Measurements from ENCODE around the gene CTSL.

CTSL gene

DNA sequence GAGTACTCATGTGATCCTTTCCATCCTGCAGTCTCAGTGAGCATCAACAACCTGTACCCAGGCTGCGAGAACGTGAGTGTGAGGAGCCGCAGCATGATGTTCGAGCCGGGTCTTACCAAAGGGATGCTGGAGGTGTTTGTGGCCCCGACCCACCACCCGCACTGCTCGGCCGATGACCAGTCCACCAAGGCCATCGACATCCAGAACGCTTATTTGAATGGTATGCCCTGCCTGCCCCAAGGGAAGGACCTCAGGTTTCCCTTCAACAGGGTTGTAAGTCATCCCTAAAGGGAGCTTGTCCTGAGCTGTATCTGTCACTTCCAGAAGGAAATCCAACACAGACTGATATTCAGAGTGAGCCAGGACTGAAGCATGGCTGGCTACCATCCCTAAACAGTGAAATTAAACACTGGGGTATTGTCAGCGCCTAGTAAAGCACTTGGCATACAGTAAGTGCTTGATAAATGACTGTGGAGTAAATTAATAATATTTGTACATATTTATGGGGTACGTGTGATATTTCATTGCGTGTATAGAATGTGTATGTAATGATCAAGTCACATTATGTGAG is 39.3 kb upstream of the CTSL start:
- DNase-seq (ENCODE audit: low spot score): no peak
- Mint-ChIP-seq H3K36me3 (ENCODE audit: low read depth) (peaks cover 2% of the 10 kb centered on the region), H3K9me3 (no peaks in the 10 kb centered on the region), H3K4me3 (no peak overlapping the region), H3K4me1 (ENCODE audit: low read depth) (peaks cover 12% of the 10 kb centered on the region), H3K27ac (no peak overlapping the region), H3K27me3 (ENCODE audit: low read depth) (peaks cover 17% of the 10 kb centered on the region)

DNA sequence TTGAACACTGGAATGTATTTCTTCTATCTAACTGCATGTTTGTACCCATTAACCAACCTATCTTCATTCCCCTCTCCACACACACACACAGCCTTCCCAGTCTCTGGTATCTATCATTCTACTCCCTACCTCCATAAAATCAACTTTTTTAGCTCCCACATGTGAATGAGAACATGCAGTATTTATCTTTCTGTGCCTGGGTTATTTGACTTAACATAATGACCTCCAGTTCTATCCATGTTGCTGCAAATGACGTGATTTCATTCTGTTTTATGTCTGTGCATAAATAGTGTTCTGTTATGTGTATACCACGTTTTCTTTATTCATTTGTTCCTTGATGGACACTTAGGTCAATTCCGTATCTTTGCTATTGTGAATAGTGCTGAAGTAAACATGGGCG is 38.7 kb upstream of the CTSL start:
- DNase-seq (ENCODE audit: low spot score): no peak
- Mint-ChIP-seq H3K4me3 (no peak overlapping the region), H3K9me3 (no peaks in the 10 kb centered on the region), H3K36me3 (ENCODE audit: low read depth) (peaks cover 2% of the 10 kb centered on the region), H3K27me3 (ENCODE audit: low read depth) (peaks cover 19% of the 10 kb centered on the region), H3K4me1 (ENCODE audit: low read depth) (peaks cover 12% of the 10 kb centered on the region), H3K27ac (no peak overlapping the region)

DNA sequence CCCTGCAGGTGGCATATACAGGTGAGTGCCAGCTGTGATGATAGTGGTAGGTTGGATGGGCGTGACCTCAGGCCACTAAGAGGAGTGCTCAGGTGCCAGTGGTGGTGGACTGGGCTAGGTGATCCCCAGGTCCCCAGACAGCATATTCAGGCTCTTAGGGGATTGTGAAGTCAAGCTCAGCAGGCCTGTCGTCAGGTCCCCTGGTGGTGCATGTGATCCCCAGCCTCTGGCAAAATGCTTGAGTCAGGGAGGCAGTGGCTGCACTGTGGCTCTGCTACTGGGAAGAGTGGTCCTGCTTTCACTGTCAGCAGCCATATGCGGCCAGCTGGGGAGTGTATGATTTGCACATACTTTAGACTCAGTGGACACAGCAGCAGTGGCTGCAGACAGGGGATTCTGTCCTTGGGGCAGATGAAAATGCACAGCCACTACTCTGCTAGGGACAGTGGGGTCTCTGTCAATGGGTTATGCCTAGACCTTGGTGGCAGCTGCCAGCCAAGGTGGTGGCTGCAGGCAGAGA is 31.6 kb upstream of the CTSL start:
- peaks cover 12% of the 10 kb centered on the region for H3K9me3 Mint-ChIP-seq
- peaks cover 12% of the 10 kb centered on the region for H3K27me3 Mint-ChIP-seq (ENCODE audit: low read depth)
- H3K4me3 Mint-ChIP-seq: no peak overlapping the region
- no peak for DNase-seq (ENCODE audit: low spot score)
- H3K36me3 Mint-ChIP-seq (ENCODE audit: low read depth): peaks cover 4% of the 10 kb centered on the region
- no peak overlapping the region for H3K27ac Mint-ChIP-seq
- no peaks in the 10 kb centered on the region for H3K4me1 Mint-ChIP-seq (ENCODE audit: low read depth)

DNA sequence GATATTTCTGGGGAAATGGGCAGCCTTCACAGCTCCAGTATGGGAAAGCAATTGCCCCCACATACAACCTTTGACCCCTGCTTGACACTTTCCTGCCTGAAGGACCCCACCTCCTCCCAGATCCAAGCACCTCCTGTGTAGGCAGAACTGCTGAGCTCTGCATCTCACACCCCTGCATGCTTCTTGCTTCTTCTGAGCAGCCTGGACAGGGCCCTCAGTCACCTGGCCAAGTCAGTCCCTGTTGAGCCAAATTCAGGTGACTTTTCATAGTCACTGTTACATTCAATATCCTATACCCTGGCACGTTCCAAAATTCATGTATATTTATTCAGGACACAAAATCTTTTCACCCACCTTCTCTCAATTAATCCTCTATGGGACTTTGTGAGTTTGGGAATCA is 30.4 kb upstream of the CTSL start:
- H3K4me3 Mint-ChIP-seq: no peak overlapping the region
- H3K4me1 Mint-ChIP-seq (ENCODE audit: low read depth): no peaks in the 10 kb centered on the region
- peaks cover 12% of the 10 kb centered on the region for H3K9me3 Mint-ChIP-seq
- H3K27me3 Mint-ChIP-seq (ENCODE audit: low read depth): peaks cover 5% of the 10 kb centered on the region
- no peak for DNase-seq (ENCODE audit: low spot score)
- no peak overlapping the region for H3K27ac Mint-ChIP-seq
- peaks cover 4% of the 10 kb centered on the region for H3K36me3 Mint-ChIP-seq (ENCODE audit: low read depth)

DNA sequence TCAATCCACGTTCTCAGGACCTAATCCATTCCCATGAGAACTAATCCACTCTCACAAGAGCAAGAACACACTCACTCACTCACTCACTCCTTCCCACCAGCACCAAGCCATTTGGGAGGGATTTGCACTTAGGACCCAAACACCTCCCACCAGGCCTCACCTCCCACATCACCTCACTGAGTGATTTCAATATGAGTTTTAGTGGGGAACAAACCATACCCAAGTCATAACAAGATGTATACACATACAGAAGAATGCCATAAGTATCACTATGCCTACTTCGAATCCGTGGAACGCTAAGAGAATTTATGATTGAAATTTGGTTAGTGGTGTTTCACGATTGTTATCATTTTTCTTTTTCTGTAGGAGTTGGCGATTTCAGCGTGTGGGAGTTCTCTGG is 29.3 kb upstream of the CTSL start:
- H3K4me1 Mint-ChIP-seq (ENCODE audit: low read depth): no peaks in the 10 kb centered on the region
- H3K9me3 Mint-ChIP-seq: peaks cover 12% of the 10 kb centered on the region
- H3K27ac Mint-ChIP-seq: no peak overlapping the region
- no peak overlapping the region for H3K4me3 Mint-ChIP-seq
- peaks cover 4% of the 10 kb centered on the region for H3K36me3 Mint-ChIP-seq (ENCODE audit: low read depth)
- peaks cover 4% of the 10 kb centered on the region for H3K27me3 Mint-ChIP-seq (ENCODE audit: low read depth)
- DNase-seq (ENCODE audit: low spot score): no peak

DNA sequence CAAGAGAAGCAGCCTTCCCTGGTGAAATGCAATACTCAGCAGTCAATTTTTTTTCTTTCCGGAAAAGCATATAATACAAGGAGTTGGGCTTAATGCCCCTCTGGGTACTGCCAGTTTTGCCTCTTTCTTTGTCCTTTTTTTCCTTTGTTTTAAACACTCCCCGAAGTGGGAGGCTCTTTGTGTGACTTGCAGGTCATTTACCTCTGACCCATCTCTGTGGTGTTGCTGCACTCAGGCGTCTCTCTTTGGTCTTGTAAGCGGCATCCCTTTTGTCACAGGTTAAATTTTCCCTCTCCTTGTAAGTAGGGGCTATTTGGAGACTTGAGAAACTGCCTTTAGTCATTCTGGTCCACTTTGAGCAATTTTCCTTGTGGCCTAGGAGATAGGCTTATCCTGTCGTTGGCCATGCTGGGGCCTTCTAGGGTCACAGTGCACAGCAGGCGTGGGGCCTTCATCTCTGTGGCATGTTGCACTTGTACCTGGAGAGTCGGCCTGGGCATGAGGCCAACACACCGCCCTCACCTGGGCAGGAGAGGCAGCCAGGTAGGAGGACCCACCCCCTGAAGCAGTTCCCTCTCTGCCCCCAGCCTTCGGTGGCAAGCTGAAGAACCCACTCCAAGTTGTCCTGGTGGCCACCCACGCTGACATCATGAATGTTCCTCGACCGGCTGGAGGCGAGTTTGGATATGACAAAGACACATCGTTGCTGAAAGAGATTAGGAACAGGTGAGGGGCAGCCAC is 27.7 kb upstream of the CTSL start:
- Mint-ChIP-seq H3K4me1 (ENCODE audit: low read depth) (peaks cover 4% of the 10 kb centered on the region), H3K27me3 (ENCODE audit: low read depth) (peaks cover 9% of the 10 kb centered on the region), H3K9me3 (peaks cover 7% of the 10 kb centered on the region), H3K36me3 (ENCODE audit: low read depth) (peaks cover 4% of the 10 kb centered on the region), H3K27ac (no peak overlapping the region), H3K4me3 (no peak overlapping the region)
- no peak for DNase-seq (ENCODE audit: low spot score)

DNA sequence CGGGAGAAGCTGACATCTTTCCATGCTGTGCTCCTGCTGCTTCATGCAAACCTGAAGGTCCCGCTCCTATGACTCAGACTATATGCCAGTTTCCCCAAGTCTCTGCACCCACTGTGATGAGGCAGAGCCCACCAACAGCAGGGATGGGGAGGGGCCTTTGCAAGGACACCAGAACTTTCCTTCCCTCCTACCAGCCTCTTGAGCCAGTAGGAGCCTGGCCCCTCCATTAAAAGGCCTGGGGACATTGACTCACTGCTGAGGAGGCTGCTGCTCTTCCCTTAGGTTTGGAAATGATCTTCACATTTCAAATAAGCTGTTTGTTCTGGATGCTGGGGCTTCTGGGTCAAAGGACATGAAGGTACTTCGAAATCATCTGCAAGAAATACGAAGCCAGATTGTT is 26.1 kb upstream of the CTSL start:
- Mint-ChIP-seq H3K9me3 (no peaks in the 10 kb centered on the region), H3K27ac (no peak overlapping the region)

DNA sequence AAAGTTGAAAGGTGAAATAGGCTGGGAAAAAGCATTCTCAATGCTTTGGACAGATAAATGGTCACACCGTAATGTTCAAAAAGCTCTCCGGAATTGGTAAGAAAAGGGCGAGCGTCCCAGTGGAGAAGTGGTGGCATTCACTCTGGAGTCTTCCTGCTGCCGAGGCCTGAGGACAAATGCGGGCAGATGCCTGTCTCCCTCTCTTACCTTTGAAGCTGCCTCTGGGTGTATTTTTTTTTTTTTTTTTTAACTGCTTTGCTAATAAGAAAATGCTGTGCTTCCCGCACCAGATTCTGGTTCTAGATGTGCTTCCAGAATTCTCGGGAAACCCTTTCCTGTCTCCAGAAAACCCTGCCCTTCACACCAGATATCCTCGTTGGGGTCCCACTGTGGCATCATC is 24.4 kb upstream of the CTSL start:
- Mint-ChIP-seq H3K27ac (no peak overlapping the region), H3K9me3 (no peaks in the 10 kb centered on the region), H3K36me3 (ENCODE audit: low read depth) (no peaks in the 10 kb centered on the region), H3K4me1 (ENCODE audit: low read depth) (peaks cover 4% of the 10 kb centered on the region), H3K4me3 (no peak overlapping the region), H3K27me3 (ENCODE audit: low read depth) (peaks cover 20% of the 10 kb centered on the region)
- DNase-seq (ENCODE audit: low spot score): no peak

More for the DNA sequence above, 26.1 kb upstream of the CTSL start:
- H3K4me3 Mint-ChIP-seq: no peak overlapping the region
- no peaks in the 10 kb centered on the region for H3K36me3 Mint-ChIP-seq (ENCODE audit: low read depth)
- peaks cover 4% of the 10 kb centered on the region for H3K4me1 Mint-ChIP-seq (ENCODE audit: low read depth)
- H3K27me3 Mint-ChIP-seq (ENCODE audit: low read depth): peaks cover 12% of the 10 kb centered on the region
- DNase-seq (ENCODE audit: low spot score): no peak

DNA sequence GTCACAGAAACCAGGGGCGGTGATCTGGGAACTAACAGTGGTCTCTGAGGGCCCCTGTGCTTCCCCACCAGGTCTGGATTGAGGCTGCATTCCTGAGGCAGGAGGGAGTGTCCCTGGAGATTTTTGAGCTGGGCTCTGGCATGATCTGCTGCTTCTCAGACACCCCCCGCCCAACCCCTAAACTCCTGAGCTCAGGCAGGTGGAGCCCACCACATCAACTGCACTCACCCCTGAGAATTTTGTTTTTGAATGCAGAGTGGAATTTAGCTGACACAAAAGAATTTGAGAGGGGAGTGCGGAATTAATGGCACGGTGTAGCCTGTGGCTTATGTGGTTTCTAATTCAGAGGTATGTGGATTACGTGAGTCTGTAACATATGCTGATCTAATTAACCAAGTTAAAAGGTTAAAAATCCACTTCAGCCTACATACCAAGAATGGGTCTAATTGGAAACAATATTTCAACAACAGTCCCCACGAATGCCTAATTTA is 23.9 kb upstream of the CTSL start:
- Mint-ChIP-seq H3K27me3 (ENCODE audit: low read depth) (peaks cover 21% of the 10 kb centered on the region), H3K4me1 (ENCODE audit: low read depth) (peaks cover 4% of the 10 kb centered on the region), H3K9me3 (no peaks in the 10 kb centered on the region), H3K36me3 (ENCODE audit: low read depth) (no peaks in the 10 kb centered on the region), H3K4me3 (no peak overlapping the region), H3K27ac (no peak overlapping the region)
- DNase-seq (ENCODE audit: low spot score): no peak

DNA sequence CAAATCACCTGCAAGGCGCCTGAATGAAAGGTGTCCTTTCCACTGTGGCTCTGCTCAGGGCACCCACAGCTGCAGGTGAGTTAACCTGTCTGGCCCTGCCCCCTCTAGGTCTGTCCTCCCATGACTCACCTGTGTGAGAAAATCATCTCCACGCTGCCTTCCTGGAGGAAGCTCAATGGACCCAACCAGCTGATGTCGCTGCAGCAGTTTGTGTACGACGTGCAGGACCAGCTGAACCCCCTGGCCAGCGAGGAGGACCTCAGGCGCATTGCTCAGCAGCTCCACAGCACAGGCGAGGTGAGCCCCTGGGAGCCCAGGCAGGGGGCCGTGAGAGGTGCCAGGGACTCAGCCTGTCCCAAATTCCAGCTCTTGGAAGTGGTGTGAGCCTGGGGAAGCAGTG is 23.0 kb upstream of the CTSL start:
- no peak overlapping the region for H3K4me3 Mint-ChIP-seq
- no peak overlapping the region for H3K27ac Mint-ChIP-seq
- no peaks in the 10 kb centered on the region for H3K9me3 Mint-ChIP-seq
- H3K27me3 Mint-ChIP-seq (ENCODE audit: low read depth): peaks cover 27% of the 10 kb centered on the region
- no peak for DNase-seq (ENCODE audit: low spot score)
- peaks cover 10% of the 10 kb centered on the region for H3K4me1 Mint-ChIP-seq (ENCODE audit: low read depth)
- H3K36me3 Mint-ChIP-seq (ENCODE audit: low read depth): no peaks in the 10 kb centered on the region

DNA sequence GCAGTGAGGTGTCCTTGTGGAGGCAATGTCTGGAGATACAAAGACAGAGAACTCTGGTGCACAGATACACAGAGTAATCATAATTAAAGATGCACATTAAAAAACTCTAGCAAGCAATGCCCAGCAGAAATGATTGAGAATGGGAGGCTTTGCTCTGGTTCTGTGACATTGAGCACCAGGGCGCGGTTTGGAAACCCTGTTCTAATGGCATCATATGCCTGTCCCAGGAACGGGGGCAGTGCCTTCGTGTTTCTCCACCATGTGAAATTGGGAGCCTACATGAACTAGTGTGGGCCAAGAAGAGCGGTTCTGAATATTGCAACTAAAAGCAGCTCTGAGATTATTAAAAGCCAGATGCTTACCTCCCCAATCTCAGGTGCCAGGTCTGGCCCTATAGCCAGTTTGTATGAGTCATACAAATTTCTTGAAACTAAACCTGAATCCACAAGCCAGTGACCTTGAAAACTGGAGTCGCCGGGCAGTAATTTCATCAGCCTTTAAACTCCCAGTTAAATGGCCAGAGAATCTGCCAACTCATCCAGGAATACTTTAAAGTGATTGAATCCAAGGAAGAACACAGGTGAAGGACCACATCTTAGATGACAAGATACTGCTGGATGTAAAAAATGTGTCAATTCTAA is 22.2 kb upstream of the CTSL start:
- H3K4me1 Mint-ChIP-seq (ENCODE audit: low read depth): peaks cover 15% of the 10 kb centered on the region
- H3K27me3 Mint-ChIP-seq (ENCODE audit: low read depth): peaks cover 30% of the 10 kb centered on the region
- H3K27ac Mint-ChIP-seq: no peak overlapping the region
- no peaks in the 10 kb centered on the region for H3K9me3 Mint-ChIP-seq
- no peak for DNase-seq (ENCODE audit: low spot score)
- H3K4me3 Mint-ChIP-seq: no peak overlapping the region
- H3K36me3 Mint-ChIP-seq (ENCODE audit: low read depth): no peaks in the 10 kb centered on the region

DNA sequence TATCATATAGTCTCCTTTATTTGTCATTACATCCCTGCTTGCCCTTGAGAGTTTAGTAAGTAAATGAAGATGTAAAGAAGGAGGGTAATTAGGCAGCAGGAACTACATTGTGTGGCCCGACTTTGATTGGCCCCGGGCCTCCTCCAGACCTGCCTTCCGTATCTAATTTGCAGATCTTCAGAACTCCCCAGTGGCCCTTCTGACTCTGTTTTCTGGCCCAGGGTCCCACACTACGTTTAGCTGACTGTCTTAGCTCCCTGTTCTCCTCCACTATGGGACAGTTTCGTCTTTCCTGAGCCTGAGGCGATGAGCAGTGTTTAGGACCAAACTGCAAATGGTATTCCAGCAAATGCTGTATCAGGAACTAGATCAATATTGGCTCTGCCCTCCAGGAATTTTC is 21.6 kb upstream of the CTSL start:
- no peak for DNase-seq (ENCODE audit: low spot score)
- Mint-ChIP-seq H3K4me3 (no peak overlapping the region), H3K4me1 (ENCODE audit: low read depth) (peaks cover 21% of the 10 kb centered on the region), H3K9me3 (no peaks in the 10 kb centered on the region), H3K27ac (no peak overlapping the region), H3K27me3 (ENCODE audit: low read depth) (peaks cover 30% of the 10 kb centered on the region), H3K36me3 (ENCODE audit: low read depth) (no peaks in the 10 kb centered on the region)

DNA sequence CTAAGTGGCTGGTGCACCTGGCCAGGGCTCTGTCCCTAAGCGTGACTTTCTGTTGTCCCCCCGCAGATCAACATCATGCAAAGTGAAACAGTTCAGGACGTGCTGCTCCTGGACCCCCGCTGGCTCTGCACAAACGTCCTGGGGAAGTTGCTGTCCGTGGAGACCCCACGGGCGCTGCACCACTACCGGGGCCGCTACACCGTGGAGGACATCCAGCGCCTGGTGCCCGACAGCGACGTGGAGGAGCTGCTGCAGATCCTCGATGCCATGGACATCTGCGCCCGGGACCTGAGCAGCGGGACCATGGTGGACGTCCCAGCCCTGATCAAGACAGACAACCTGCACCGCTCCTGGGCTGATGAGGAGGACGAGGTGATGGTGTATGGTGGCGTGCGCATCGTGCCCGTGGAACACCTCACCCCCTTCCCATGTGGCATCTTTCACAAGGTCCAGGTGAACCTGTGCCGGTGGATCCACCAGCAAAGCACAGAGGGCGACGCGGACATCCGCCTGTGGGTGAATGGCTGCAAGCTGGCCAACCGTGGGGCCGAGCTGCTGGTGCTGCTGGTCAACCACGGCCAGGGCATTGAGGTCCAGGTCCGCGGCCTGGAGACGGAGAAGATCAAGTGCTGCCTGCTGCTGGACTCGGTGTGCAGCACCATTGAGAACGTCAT is 19.7 kb upstream of the CTSL start:
- no peak for DNase-seq (ENCODE audit: low spot score)
- H3K27me3 Mint-ChIP-seq (ENCODE audit: low read depth): peaks cover 31% of the 10 kb centered on the region
- H3K9me3 Mint-ChIP-seq: no peaks in the 10 kb centered on the region
- no peak overlapping the region for H3K27ac Mint-ChIP-seq
- H3K4me1 Mint-ChIP-seq (ENCODE audit: low read depth): peaks cover 31% of the 10 kb centered on the region
- H3K4me3 Mint-ChIP-seq: no peak overlapping the region
- no peaks in the 10 kb centered on the region for H3K36me3 Mint-ChIP-seq (ENCODE audit: low read depth)
